Activated CD4-positive, alpha-beta T cell treated with anti-CD3 and anti-CD28 coated beads for 48 hours (primary cell): ENCODE measurements around the gene UST.
A peak's percentile ranks its signal among the peaks of the same experiment; 100 is the strongest.

Experiments used
- DNase-seq: peaks from one replicate; pipeline ENCODE4 v3.0.0-alpha.2; 2020

Gene UST

DNA sequence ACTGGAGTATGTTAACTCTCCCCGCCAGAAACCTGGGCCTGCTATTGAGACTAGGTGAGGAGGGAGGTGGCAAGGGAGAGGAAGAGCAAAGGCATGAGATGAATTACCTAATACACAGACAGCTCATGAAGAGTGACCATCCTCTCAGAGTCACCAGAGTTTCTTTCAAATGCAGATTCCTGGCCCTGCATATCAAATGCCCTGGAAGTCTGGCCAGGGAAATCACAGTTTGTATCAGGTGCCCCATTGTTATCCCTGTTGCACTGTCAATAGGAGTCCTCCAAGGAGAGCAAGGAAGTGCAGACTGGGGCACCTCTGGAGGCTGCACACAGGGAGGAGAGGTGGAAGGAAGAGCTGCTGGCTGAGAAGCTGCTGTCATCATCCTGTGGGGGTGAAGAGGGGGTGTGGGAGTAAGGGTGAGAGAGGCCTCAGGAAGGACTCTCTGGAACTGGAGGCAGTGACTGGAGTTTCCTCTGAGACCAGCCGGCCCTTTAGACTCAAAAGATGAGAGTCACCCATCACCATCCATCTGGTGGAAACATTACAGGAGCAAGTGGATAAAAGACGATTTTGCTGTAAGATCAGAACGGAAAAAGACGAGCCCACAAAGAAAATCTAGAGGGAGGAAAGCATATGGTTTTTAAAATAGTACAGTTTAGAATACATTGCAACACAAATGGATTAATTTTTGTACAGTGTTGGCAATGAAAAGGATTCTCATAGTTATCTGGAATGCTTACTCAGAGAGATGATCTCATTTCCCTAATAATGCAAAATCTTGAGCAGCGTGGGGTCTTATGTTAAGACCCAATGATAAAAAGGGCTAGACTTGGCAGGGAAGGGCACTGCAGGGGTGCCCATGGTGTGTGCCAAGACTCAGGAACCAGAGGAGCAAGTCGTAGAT lies 268.1 kb downstream of the UST start:
- no peak for DNase-seq

DNA sequence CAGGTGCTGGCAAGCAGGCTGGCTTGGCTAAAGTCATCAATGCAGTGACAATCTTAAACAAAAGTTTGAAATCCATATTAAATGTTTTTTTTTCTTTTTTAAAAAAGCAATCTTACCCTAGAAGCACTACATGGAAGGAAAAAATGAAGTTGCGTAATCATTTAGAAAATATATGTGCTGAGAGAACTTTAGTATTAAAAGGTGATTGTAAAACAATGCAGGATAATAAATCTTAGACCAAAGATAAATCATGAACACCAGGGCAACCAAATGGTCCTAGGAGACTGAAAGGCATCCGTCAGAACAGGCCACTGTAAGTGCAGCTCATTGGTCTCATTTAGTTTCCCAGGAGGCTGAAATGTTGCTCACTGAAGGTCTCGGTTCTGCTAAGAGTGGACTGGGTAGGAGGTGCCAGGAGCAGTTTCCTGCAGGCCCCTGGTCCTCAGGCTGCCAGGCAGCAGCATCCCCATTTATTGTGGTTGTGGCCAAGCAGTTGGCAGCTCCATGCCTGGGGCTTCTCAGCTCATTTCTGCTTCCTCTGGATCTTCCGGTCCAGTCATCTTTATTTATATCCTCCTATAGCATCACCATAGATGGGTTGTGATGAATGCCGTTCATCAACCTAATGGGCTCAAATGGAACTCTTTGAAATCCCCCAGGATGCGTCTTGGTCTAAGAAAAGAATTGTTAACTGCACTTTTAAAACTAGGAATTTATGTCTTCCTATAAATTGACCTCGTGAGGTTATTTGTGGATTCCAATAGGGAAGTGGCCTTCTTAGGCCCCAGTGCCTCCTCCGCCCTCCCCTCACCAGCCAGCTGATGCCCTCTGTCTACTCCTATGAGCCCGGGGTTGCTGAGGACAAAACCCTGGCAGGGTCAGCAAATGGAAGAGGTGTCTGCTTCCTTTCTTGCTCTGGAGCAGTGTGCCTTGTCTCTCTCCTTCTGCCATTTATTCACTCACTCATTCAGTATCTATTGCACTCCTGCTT lies 269.0 kb downstream of the UST start:
- no peak for DNase-seq

DNA sequence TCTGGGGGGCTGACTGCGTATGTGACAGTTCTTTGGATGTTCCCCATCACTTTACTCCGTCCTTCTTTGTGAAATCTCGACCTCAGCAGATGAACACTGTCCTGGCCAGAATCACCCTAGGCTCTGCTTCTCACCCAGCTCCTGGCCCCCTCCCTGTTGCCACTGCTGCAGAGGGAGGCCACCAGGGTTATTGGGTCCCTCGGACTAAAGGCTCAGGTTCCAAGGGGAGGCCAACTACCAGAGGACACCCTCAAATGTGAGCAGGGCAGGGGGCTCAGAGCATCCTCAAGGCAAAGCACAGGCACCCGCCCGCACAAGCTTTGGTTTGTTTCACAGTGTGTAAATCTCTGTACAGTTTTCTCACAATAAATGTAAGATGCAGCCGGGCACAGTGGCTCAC lies 269.9 kb downstream of the UST start:
- no peak for DNase-seq

DNA sequence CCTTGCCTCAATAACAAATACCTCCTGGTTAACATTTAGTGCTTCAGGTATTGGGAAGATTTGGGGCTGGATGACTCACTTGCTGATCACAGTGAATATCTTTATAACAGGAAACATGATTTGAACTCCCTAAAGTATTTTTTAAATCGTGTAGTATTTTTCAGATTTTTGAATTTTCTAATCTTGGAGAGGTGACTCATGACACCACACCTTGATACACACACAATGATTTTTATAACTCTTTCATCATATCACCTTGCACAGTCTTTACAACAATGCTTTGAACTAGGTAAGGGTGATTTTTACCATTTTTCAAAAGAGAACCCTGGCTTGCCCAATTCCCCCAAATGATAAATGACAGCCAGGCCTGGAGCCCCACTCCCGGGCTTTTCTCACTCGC lies 273.5 kb downstream of the UST start:
- DNase-seq, result no peak

DNA sequence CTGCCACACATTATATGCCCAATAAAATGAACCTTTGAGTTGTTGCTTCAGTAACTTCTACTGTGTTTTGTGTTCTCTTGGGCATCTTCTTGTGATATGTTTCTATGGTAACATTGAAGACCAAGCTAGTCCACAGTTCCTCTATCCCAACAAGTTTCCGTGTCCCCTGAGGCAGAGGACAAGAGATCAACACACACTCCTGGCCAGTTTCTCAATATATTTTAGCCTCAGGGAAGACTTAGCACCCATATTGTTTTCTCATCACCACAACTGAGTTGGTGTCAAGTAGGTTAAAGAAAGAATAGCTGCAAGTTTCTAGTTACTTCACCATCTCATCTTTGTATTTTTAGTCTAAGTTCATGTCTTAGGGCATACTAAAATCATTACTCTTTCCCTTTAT lies 277.5 kb downstream of the UST start:
- no peak for DNase-seq

DNA sequence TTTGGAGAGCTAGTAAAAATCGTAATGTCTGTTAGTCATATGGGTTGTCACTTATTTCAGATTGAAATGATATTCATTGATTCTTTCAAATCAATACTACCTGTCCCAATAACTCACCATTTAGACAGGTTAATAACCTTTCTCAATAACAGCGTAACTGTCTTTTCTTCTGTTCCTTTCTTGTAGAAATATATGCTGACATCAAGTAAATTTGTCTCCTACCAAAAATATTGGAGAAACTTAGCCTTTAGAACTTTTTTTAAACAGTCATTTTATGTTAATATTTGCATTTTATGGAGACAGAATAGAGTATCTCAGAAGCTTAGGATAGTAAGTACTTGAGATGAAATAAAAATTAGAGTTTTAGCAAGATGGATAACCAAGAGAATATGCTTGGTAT lies 278.2 kb downstream of the UST start:
- no peak for DNase-seq

DNA sequence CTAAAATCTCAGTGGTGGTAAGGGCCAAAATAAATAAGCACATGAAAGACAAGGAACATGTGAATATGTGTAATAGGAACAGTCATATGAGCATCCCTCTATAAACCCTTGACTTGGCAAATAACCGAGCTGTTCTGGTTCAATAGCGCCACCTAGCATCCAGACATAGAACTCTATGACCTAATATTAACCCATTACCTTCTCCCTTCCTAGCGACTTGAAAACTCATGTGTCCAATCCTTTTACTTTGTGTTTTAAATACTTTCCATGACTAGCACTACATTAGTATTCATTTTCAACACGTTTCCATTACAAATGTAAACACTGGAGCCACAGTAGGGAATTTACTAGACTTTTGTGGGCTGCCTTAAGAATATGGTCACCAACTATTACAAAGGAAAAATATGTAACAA lies 279.7 kb downstream of the UST start:
- peak; percentile 50 for DNase-seq

DNA sequence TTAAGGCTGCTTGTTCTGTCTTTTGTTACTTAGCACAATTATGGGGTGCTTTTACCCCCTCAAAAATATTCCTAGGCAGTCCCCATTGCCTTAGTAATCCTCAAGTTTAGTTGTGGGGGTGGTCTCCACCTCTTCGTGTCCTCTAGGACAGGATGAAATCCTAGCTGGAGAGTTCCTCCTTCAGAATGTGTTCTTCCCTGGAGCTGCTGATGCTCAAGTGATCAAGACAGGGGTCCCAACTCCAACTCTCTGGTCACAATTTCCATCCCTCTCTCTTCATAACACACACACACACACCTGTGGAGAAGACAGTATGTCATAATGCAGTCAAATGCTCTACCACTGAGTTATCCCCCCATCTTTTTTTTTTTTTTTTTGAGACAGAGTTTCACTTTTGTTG lies 280.7 kb downstream of the UST start:
- DNase-seq, result no peak

DNA sequence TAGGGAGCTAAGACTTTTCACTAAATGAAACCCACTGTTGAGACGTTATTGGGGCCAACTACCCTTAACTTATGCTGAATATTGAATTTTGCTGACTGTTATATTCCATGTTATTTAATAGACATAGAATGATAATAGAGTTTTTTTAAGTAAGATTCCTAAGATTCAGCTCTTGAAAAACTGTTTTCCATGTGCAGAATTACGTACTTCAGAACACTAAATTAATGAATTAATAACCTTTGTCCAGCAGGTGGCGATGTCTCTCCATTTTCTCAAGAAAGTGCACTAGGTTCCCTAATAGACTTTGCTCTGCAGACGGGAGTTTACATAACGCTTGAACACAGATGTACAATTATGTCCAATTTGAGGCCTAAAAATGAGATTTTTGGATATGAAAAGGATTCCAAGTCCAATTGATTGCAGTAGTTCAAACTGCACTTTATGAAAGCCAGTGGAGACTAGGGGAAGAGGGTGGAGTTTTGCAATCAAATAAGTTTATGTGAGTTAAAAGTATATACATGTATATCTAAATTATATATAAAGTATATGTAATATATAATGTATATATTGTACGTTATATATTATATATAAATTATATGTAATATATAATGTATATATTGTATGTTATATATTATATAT lies 282.1 kb downstream of the UST start:
- DNase-seq, result peak; percentile 77

DNA sequence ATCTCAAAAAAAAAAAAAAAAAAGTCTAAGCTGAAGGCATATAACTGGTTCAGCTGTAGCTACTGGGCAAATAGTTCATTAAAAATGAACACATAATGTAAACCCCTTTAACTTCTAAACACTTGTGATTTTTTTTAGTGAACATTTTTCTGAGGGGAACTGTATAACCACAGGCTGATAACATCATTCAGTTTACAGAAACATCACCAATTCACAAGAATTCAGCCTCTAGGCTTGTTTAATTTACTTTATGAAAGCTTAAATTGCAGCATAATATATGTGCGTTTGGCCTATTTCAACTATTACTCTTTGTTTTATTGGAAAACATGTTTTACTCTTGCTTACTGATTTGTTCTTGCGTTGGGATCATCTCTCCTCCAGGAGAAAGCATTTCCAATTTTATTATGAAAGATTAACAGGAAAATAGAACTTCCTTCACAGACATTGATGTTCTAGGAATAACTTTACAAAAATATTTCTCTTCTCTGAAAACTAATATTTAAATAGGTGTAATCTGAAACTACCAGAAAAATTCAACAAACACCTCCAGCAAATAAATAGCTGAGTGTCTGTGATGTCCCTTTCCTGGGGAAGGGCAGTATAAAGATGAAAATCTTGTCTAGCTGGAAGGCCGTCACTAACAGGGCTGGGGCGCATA lies 284.5 kb downstream of the UST start:
- DNase-seq, result no peak

DNA sequence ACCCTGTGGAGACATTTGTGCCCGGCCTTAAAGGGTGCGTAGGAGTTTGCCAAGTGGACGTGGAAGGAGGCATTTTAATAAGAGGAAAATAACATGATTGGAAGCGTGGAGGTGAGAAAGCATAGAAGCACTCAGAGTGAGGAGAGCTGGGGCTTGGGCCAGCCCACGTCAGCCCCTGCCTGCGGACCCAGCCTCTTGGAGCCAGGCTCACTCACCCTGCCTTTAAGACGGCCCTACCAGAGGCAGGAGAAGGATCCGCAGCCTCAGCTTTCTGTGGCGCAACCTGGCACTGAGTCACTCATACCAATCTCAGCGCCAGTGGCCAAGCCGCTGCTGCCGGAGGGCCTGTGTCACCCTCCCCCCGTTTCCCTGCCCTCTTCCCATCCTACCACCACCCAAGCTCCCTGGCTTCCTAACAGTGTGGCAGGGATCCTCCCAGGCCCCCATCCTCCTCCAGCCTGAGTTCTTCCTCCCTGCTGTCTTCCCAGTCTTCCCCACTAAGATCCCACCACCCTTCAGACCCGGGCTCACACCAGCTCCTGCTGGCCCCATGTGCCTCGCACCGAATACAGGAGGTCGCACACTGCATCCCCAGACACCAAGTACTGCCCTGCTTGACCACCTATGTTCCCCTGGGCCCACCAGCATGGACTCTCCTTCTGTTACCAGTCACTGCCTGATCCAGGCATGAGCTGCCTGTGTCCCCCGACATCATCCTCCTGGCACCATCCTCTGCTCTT lies 285.2 kb downstream of the UST start:
- DNase-seq, result peak; percentile 62

DNA sequence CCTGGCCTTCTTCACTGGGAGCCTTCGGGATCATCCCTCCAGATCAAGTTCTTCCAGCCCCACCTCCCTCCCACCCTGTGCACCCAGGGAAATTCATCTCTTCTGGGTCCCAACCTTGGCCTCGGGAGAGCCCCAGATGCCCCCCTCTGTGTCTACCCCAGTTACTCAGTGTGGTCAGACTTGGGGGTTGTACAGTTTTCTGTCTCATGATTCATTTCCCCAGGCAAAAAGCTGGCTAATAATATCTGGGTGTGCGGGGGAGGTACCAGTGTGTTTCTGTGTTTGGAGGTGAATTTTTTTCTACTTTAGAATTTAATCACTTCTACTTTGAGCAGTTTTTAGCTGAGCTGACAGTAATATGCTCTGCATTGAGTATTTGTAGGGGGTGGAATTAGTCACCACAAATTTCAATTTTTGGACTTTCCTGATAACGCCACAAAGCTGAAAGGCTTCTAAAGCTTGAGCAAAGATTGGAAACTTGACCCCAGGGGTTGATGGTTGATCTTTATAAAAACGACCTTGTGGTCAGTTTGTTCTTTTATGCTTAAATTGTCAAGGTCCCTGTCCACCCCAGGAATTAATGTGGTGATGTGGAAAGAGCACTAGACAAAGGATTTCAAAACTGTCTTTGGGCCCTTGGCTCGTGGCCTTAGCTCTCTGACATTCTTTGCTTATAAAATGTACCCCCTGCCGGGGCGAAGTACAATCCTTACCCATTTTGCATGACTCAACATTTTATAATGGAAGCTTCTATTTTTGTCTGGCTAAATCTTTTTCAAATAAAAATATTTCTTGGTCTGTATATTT lies 286.0 kb downstream of the UST start:
- peak; percentile 73 for DNase-seq

DNA sequence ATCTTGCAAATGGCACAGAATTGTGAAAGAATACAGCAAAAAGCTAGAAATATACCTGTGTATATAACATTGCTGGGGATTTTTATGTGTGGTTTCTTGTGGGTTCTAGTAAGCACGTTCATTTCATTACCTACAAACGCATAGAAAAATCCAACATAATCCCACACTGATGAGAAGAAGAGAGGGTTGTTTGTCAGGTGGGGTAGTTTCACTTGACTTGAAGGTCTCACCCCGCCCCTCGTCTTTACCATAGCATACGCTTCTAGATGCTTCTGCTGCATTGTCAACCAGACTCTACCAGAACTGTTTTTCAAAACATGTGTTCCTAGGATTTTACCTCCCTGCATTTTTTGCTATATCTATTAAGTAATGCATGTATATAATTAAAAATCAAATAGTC lies 286.6 kb downstream of the UST start:
- peak; percentile 37 for DNase-seq

DNA sequence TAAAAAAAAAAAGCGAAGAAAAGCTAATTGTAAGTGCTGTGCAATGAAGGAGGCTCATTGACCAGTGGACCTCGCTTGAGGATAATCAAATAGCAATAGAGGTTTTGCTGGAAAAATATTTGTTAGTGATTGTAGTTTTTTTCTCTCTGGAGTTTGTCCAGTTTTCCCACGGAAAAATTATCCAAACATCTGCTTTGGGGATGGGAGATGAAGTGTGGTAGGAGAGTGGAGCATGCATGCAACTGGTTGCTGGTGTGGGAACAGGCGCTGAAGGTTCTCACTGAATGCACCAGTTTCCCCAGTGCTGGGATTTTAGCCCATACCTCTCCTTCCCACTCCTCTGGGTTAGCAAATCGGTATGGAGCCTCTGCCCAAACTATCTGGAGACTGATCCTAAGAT lies 288.9 kb downstream of the UST start:
- DNase-seq, result no peak

DNA sequence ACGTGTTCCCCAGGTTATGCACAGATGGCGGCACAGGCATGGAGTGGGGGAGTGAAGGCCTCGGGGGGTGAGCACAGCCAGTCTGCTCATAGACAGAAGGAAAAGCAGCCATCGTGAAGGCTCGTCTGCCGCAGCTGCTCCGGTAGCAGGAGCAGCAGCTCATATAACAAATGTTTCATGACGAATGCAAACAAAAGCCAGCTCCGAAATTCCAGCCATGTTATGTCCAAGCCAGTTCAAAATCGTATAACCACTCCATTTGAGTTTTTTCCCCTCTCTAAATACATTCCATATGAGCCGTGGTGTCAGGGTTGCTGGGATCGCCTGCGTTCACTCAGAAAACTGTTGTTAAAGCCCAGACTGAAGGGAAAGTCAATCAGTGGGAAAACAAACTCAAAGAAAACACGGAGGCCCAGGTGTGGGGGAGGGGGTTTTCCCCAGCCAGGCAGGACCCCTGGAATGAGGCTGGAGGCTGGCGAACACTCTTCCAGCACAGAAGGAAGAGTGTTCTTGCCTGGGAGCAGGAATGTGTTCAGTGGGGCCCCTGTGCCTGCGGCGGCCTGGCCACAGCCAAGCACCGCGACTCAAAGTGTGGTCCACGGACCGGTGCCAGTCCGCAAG lies 290.3 kb downstream of the UST start:
- no peak for DNase-seq

DNA sequence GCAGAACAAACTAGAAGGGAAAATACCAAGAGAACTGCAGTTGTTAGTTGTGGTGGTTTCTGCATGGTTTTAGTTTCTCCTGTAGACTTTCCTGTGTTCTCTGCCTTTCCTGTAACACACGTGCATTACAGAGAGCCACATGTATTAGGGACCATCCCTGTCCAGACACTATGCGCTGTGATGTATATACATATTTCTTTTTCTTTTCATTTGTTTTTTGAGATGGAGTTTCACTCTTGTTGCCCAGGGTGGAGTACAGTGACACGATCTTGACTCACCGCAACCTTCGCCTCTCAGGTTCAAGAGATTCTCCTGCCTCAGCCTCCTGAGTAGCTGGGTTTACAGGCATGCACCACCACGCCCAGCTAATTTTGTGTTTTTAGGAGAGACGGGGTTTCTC lies 292.2 kb downstream of the UST start:
- DNase-seq, result peak; percentile 53

DNA sequence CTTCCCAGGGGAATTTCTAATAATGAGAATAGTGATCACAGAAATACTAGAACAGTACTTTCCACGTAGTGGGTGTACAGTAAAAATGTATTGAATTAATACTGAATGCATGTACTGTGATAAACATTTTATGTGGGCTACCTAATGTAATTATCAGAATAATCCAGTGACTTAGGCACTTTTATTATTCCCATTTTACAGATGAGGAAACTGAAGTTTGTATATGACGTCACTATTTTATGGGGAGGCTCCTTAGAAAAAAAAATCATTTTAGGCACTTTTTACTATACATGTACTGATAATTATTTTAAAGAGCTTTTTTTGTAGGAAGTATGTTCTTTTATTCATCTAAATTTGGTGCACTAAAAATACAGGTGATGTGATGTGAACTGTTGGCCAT lies 295.1 kb downstream of the UST start:
- no peak for DNase-seq

DNA sequence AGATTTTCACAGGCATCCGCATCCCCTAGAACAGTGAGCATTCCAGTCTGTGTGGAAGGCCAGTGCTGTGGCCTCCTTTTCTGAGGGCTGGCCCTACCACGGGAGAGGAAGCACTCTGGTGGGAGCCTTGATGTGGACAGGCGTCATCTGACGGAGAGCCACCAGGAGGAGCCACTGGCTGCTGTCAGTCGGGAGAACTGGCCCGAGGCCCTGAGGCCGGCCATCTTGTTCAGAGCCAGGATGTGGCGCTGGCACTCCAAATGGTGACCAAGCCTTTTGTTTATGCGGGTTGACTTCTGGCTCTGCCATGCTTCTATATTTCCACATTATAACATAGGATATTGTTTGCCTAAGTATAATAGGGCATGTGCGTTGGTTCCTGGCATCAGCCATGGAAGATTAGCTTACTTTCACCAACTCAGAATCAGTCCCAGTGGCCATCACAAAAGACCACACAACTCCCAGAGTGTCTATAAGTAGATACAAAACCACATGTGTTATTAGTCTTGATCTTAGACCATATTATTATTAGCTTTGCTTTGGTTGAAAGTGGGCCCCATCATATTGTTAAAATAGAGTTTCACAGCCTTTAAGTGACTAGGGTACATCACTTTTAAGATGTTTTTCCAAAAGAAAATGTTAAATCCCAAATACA lies 296.8 kb downstream of the UST start:
- peak; percentile 70 for DNase-seq

DNA sequence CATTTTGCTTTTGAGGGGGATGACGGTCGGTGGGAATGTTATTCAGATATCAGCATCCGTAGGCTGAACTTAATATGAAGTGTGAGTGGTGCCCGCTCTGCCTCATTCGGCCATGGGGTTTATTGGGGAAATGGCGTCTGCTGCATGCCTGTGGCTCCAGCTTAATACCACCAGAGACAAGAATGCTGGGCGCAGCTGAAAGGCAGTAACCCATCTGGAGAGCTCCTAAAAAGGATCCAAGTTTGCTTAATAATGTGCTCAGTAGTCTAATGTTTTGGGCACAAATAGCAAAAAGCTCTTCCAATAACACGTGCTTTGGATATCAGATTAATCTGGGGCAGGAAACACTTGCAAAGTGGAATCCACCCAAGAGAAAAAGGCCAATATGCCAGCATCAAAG lies 297.7 kb downstream of the UST start:
- no peak for DNase-seq

DNA sequence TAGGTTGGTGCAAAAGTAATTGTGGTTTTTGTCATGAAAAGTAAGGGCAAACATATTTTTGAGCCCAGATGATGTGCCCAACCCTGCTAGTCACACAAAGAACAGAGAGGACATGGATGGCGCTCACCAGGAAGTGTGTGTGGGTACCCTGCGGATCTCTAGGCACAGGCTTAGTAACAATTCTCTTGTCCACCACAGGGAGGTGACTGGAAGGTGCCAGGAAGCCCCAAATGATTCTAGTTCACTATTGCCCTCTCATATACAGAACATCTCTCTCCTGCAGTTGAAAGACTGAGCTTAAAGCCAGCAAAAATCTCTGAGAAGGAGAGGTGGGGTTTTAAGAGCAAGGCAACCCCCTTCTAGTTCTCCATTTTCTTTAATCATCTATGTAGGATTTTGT lies 298.6 kb downstream of the UST start:
- DNase-seq, result peak; percentile 39
